Body of pancreas (tissue), 4 donors: ENCODE data around the gene RAB3IP.

Experiments
- POLR2A ChIP-seq, 3 donors: fragments of 450-650 bp; IDR thresholded peaks; one replicate each; pipeline ENCODE4 v1.6.1; 2016; ENCODE audit warnings: antibody characterized with exemption in 3 of 3, mild to moderate bottlenecking in 2 of 3
- TF ChIP-seq, protein P1 (sequence below), 7 experiments: fragments of 450-650 bp in 4 of 7; fragments of 200-600 bp in 3 of 7; sonication (generic) in 3 of 7; IDR thresholded peaks; one replicate each; pipeline ENCODE4 v1.5.1; 2016 to 2019; ENCODE audit warnings: antibody characterized with exemption in 7 of 7

DNA sequence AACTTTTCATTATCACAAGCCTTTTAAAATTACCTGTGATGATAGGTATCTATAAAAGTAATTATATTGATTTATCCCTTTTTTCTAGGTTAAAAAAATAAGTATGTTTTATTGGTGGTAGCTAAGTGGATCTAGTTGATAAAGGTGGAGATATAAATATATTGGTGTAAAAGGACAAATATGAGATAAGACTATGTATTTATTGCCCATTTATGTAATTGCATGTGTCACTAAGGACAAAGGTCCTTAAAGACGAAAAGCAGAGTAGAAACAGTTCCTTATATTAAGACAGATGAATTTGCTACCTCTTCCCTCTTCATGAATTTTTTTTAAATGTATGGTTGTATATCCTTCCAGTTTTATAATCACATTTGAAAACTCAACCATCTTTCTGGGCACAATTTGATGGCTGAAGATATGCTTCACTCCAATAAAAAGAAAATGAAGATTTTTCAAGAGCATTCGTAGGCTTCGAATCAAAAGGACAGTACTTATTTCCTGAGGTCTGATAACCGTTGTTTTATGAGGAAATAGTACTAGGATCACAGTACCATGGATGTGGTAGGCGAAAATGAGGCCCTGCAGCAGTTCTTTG, 86.4 kb downstream of the RAB3IP start, which contains the start of gene MYRFL:
- TF ChIP-seq, protein P1, sequence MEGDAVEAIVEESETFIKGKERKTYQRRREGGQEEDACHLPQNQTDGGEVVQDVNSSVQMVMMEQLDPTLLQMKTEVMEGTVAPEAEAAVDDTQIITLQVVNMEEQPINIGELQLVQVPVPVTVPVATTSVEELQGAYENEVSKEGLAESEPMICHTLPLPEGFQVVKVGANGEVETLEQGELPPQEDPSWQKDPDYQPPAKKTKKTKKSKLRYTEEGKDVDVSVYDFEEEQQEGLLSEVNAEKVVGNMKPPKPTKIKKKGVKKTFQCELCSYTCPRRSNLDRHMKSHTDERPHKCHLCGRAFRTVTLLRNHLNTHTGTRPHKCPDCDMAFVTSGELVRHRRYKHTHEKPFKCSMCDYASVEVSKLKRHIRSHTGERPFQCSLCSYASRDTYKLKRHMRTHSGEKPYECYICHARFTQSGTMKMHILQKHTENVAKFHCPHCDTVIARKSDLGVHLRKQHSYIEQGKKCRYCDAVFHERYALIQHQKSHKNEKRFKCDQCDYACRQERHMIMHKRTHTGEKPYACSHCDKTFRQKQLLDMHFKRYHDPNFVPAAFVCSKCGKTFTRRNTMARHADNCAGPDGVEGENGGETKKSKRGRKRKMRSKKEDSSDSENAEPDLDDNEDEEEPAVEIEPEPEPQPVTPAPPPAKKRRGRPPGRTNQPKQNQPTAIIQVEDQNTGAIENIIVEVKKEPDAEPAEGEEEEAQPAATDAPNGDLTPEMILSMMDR (IDR thresholded peaks at IDR 0.05), result no peak
- TF ChIP-seq POLR2A (IDR thresholded peaks at IDR 0.05), result no peak
